ENCODE results near the gene NDUFAF5. TPM values are rescaled to one million over a fixed set of nuclear protein-coding genes. Genes with fewer than 3 reads are reported as not detected.
A peak's percentile ranks its signal among the peaks of the same experiment; 100 is the strongest.

NDUFAF5 gene
- total and polyA plus RNA-seq, 10 donors, result 11.5 to 37.2 (median 25.4) TPM

DNA sequence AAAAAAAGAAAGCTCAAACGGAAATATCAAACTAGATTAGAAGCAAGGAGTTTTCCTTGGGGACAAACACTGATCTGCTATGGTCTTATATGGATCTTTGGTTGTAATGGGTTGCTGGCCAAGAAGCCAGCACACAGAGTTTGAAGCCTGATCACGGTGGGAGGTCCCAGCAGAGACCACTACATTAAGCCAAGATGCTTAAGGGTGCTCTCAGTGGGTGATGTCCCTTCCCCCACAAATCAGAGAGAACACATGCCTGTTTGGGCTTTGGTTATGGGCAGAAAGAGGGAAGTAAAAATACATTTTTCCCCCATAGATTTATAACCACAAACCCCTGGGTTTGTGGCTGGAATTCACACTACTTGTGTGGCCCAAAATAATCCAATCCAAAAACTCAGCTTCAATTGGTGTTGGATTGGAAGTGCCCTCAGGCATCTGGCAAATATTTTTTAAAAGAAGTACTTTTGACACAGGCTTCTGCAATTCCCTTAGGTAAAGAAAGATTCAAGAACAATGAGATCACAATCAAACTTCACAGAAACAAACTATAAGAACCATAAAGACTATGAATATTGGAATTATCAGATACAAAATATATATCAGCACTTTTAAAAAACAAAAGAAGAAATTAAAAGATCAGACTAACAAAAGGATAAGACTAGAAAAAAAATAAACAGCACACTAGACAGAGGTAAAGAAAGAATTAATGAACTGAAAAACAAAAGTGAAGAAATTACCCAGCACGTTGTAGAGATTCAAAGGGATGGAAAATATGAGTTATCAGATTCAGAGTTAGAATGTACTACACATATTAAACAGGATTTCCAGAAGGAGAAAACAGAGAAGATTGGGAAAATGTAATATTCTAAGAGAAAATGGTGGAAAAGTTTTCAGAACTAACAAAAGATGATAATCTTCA, 44.8 kb upstream of the NDUFAF5 start:
- H3K27ac ChIP-seq, result peak overlapping the region in 1 of 8 donors; percentile 10
- H3K4me3 ChIP-seq, result no peak overlapping the region
- peaks cover 0 to 62% (median 15%) of the 10 kb centered on the region in 6 donors for H3K36me3 ChIP-seq
- no peaks in the 10 kb centered on the region for H3K27me3 ChIP-seq (replicated peaks in 1 of 7)
- peaks cover 0 to 13% (median 10%) of the 10 kb centered on the region in 8 donors for H3K9me3 ChIP-seq
- peaks cover 0 to 4% (median 0%) of the 10 kb centered on the region in 6 donors for H3K4me1 ChIP-seq
- 83 to 96% (median 89%) methylated on average over 3 of the region's 3 CpGs for WGBS, 5 donors
- DNase-seq, result no peak
- TF ChIP-seq, protein P1, sequence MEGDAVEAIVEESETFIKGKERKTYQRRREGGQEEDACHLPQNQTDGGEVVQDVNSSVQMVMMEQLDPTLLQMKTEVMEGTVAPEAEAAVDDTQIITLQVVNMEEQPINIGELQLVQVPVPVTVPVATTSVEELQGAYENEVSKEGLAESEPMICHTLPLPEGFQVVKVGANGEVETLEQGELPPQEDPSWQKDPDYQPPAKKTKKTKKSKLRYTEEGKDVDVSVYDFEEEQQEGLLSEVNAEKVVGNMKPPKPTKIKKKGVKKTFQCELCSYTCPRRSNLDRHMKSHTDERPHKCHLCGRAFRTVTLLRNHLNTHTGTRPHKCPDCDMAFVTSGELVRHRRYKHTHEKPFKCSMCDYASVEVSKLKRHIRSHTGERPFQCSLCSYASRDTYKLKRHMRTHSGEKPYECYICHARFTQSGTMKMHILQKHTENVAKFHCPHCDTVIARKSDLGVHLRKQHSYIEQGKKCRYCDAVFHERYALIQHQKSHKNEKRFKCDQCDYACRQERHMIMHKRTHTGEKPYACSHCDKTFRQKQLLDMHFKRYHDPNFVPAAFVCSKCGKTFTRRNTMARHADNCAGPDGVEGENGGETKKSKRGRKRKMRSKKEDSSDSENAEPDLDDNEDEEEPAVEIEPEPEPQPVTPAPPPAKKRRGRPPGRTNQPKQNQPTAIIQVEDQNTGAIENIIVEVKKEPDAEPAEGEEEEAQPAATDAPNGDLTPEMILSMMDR (IDR thresholded peaks at IDR 0.05 in 8 of 11, conservative IDR thresholded peaks at IDR 0.05 in 3 of 11), result no peak
- TF ChIP-seq POLR2AphosphoS5 (IDR thresholded peaks at IDR 0.05), result no peak
- no peak for TF ChIP-seq POLR2A (IDR thresholded peaks at IDR 0.05)
- intact Hi-C loops (cut with DNase I; ENCODE audit: low total_unique reads), result no loop called here

DNA sequence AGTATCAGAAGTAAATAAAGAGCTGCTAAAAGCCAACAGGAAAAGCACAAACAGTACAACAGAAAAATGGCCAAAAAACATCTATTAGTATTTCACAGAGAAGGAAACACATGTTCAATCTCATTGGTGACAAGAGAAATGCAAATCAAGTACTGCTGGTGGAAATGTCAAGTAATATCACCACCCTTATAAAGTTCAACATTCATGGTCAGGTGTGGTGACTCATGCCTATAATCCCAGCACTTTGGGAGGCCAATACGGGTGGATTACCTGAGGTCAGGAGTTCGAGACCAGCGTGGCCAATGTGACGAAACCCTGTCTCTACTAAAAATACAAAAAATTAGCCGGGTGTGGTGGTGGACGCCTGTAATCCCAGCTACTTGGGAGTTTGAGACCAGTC, 42.9 kb upstream of the NDUFAF5 start:
- TF ChIP-seq POLR2A (IDR thresholded peaks at IDR 0.05), result no peak
- TF ChIP-seq, protein P1 (IDR thresholded peaks at IDR 0.05 in 8 of 11, conservative IDR thresholded peaks at IDR 0.05 in 3 of 11), result no peak
- no peak for TF ChIP-seq POLR2AphosphoS5 (IDR thresholded peaks at IDR 0.05)
- Histone ChIP-seq H3K4me3 (no peak overlapping the region), H3K36me3 (peaks cover 0 to 76% (median 15%) of the 10 kb centered on the region in 6 donors), H3K27ac (no peak overlapping the region), H3K9me3 (peaks cover 0 to 13% (median 10%) of the 10 kb centered on the region in 8 donors), H3K4me1 (no peaks in the 10 kb centered on the region), H3K27me3 (replicated peaks in 1 of 7) (no peaks in the 10 kb centered on the region)
- DNase-seq, result no peak
- WGBS, 5 donors, result 81 to 99% (median 94%) methylated on average over 6 of the region's 6 CpGs
- intact Hi-C loops (cut with DNase I; ENCODE audit: low total_unique reads), result no loop called here

DNA sequence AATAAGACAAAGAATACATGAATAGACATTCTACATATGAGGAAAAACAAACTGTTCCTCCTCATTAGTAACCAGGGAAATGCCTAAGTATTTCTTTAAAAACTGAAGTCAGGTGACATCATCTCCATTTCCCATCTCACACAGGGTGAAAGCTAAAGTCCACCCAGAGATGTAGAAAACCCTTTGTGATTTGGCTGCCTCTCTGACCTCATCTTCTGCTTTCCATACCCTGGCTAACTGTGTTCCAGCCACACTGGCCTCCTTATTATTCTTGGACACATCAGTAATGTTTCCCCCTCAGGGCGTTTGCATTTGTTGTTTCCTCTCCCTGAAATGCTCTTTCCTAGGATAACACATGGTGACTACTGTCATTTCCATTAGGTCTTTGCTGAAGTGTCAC, 40.5 kb upstream of the NDUFAF5 start:
- TF ChIP-seq POLR2AphosphoS5 (IDR thresholded peaks at IDR 0.05), result no peak
- TF ChIP-seq, protein P1 (IDR thresholded peaks at IDR 0.05 in 8 of 11, conservative IDR thresholded peaks at IDR 0.05 in 3 of 11), result no peak
- no peak for TF ChIP-seq POLR2A (IDR thresholded peaks at IDR 0.05)
- DNase-seq, result no peak
- no peaks in the 10 kb centered on the region for H3K27me3 ChIP-seq (replicated peaks in 1 of 7)
- WGBS, 5 donors, result 74 to 91% (median 83%) methylated on average over 1 of the region's 1 CpG
- intact Hi-C loops (cut with DNase I; ENCODE audit: low total_unique reads), result no loop called here
- H3K27ac ChIP-seq, result no peak overlapping the region
- H3K4me1 ChIP-seq, result no peaks in the 10 kb centered on the region
- peaks cover 0 to 81% (median 15%) of the 10 kb centered on the region in 6 donors for H3K36me3 ChIP-seq
- no peak overlapping the region for H3K4me3 ChIP-seq
- peaks cover 0 to 13% (median 10%) of the 10 kb centered on the region in 8 donors for H3K9me3 ChIP-seq

DNA sequence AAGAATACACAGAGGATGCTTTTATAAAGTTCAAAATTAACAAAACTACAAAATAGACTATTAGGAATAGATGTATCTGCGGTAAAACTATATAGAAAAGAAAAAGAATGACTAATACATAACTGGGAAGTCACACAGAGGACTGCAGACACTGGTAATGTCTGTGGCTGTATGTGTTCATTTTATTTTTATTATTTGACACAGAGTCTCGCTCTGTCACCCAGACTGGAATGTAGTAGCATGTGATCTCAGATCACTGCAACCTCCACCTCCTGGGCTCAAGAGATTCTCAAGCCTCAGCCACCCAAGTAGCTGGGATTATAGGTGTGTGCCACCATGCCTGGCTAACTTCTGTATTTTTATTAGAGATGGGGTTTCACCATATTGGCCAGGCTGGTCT, 39.0 kb upstream of the NDUFAF5 start:
- DNase-seq, result no peak
- Histone ChIP-seq H3K27me3 (replicated peaks in 1 of 7) (no peaks in the 10 kb centered on the region), H3K9me3 (peaks cover 0 to 6% (median 3%) of the 10 kb centered on the region in 8 donors), H3K4me1 (no peaks in the 10 kb centered on the region), H3K36me3 (peaks cover 0 to 90% (median 14%) of the 10 kb centered on the region in 6 donors), H3K27ac (no peak overlapping the region), H3K4me3 (no peak overlapping the region)
- intact Hi-C loops (cut with DNase I; ENCODE audit: low total_unique reads), result no loop called here
- 67 to 100% (median 95%) methylated on average over 2 of the region's 2 CpGs for WGBS, 5 donors
- TF ChIP-seq POLR2AphosphoS5 (IDR thresholded peaks at IDR 0.05), result no peak
- TF ChIP-seq POLR2A (IDR thresholded peaks at IDR 0.05), result no peak
- TF ChIP-seq, protein P1 (IDR thresholded peaks at IDR 0.05 in 8 of 11, conservative IDR thresholded peaks at IDR 0.05 in 3 of 11), result no peak
